ENCODE results near the gene SIGLEC6. TPM values are rescaled to one million over a fixed set of nuclear protein-coding genes. Genes with fewer than 3 reads are reported as not detected.

SIGLEC6 gene
- total and polyA plus RNA-seq, 2 experiments from 2014 or later = not detected

GRCh38 chr19:51550848-51551672 is 19.6 kb upstream of the SIGLEC6 start:
- Histone ChIP-seq H3K79me2 (no peaks in the 10 kb centered on the region), H3K9me3 (ENCODE audit: low read depth) (no peaks in the 10 kb centered on the region), H3K27ac (no peak overlapping the region), H2AFZ (no peak overlapping the region), H3K27me3 (no peaks in the 10 kb centered on the region), H3K36me3 (replicated peaks; ENCODE audit: insufficient read depth, low read depth) (no peaks in the 10 kb centered on the region), H3K4me3 (no peak overlapping the region), H3K9me2 (replicated peaks; ENCODE audit: insufficient read depth) (no peaks in the 10 kb centered on the region), H3K4me1 (ENCODE audit: insufficient read depth) (no peaks in the 10 kb centered on the region), H3K4me2 (no peak overlapping the region), H4K20me1 (ENCODE audit: insufficient read depth, poor library complexity, severe bottlenecking) (no peaks in the 10 kb centered on the region)
- TF ChIP-seq EZH2phosphoT487 (IDR thresholded peaks at IDR 0.05; ENCODE audit: low read depth, severe bottlenecking, unreplicated experiment) = no peak
- TF ChIP-seq EZH2 (IDR thresholded peaks at IDR 0.05; ENCODE audit: borderline replicate concordance) = no peak
- TF ChIP-seq, protein P1, sequence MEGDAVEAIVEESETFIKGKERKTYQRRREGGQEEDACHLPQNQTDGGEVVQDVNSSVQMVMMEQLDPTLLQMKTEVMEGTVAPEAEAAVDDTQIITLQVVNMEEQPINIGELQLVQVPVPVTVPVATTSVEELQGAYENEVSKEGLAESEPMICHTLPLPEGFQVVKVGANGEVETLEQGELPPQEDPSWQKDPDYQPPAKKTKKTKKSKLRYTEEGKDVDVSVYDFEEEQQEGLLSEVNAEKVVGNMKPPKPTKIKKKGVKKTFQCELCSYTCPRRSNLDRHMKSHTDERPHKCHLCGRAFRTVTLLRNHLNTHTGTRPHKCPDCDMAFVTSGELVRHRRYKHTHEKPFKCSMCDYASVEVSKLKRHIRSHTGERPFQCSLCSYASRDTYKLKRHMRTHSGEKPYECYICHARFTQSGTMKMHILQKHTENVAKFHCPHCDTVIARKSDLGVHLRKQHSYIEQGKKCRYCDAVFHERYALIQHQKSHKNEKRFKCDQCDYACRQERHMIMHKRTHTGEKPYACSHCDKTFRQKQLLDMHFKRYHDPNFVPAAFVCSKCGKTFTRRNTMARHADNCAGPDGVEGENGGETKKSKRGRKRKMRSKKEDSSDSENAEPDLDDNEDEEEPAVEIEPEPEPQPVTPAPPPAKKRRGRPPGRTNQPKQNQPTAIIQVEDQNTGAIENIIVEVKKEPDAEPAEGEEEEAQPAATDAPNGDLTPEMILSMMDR (IDR thresholded peaks at IDR 0.05; ENCODE audit: poor library complexity) = no peak
- DNase-seq (ENCODE audit: low spot score) = no peak
- 82% methylated on average over 20 of the region's 20 CpGs for WGBS (ENCODE audit: low lambda C conversion rate, missing lambda C conversion rate)

GRCh38 chr19:51549533-51550324 is 18.3 kb upstream of the SIGLEC6 start:
- H3K36me3 ChIP-seq (replicated peaks; ENCODE audit: insufficient read depth, low read depth) = no peaks in the 10 kb centered on the region
- no peaks in the 10 kb centered on the region for H4K20me1 ChIP-seq (ENCODE audit: insufficient read depth, poor library complexity, severe bottlenecking)
- H3K4me2 ChIP-seq = no peak overlapping the region
- H3K79me2 ChIP-seq = no peaks in the 10 kb centered on the region
- no peaks in the 10 kb centered on the region for H3K9me3 ChIP-seq (ENCODE audit: low read depth)
- 58% methylated on average over 8 of the region's 8 CpGs for WGBS (ENCODE audit: low lambda C conversion rate, missing lambda C conversion rate)
- TF ChIP-seq, protein P1 (IDR thresholded peaks at IDR 0.05; ENCODE audit: poor library complexity) = no peak
- TF ChIP-seq EZH2phosphoT487 (IDR thresholded peaks at IDR 0.05; ENCODE audit: low read depth, severe bottlenecking, unreplicated experiment) (no peak), EZH2 (IDR thresholded peaks at IDR 0.05; ENCODE audit: borderline replicate concordance) (no peak)
- no peaks in the 10 kb centered on the region for H3K9me2 ChIP-seq (replicated peaks; ENCODE audit: insufficient read depth)
- H3K27me3 ChIP-seq = no peaks in the 10 kb centered on the region
- no peak overlapping the region for H3K4me3 ChIP-seq
- H3K27ac ChIP-seq = no peak overlapping the region
- no peak overlapping the region for H2AFZ ChIP-seq
- no peak for DNase-seq (ENCODE audit: low spot score)
- no peaks in the 10 kb centered on the region for H3K4me1 ChIP-seq (ENCODE audit: insufficient read depth)

GRCh38 chr19:51548891-51549305 is 17.4 kb upstream of the SIGLEC6 start:
- H3K27me3 ChIP-seq = no peaks in the 10 kb centered on the region
- TF ChIP-seq EZH2phosphoT487 (IDR thresholded peaks at IDR 0.05; ENCODE audit: low read depth, severe bottlenecking, unreplicated experiment) = no peak
- TF ChIP-seq, protein P1 (IDR thresholded peaks at IDR 0.05; ENCODE audit: poor library complexity) = no peak
- TF ChIP-seq EZH2 (IDR thresholded peaks at IDR 0.05; ENCODE audit: borderline replicate concordance) = no peak
- H3K9me2 ChIP-seq (replicated peaks; ENCODE audit: insufficient read depth) = no peaks in the 10 kb centered on the region
- no peaks in the 10 kb centered on the region for H3K9me3 ChIP-seq (ENCODE audit: low read depth)
- H3K36me3 ChIP-seq (replicated peaks; ENCODE audit: insufficient read depth, low read depth) = no peaks in the 10 kb centered on the region
- no peak overlapping the region for H2AFZ ChIP-seq
- no peak overlapping the region for H3K4me3 ChIP-seq
- no peaks in the 10 kb centered on the region for H3K4me1 ChIP-seq (ENCODE audit: insufficient read depth)
- DNase-seq (ENCODE audit: low spot score) = no peak
- no peak overlapping the region for H3K4me2 ChIP-seq
- H4K20me1 ChIP-seq (ENCODE audit: insufficient read depth, poor library complexity, severe bottlenecking) = no peaks in the 10 kb centered on the region
- no peak overlapping the region for H3K27ac ChIP-seq
- H3K79me2 ChIP-seq = no peaks in the 10 kb centered on the region
- 74% methylated on average over 4 of the region's 4 CpGs for WGBS (ENCODE audit: low lambda C conversion rate, missing lambda C conversion rate)
